Gastroesophageal sphincter (tissue), 3 donors: ENCODE data around the gene TWIST2.

Source experiments
- CTCF ChIP-seq, 4 experiments: fragments of 200-600 bp in 2 of 4; fragments of 450-650 bp in 2 of 4; sonication (generic) in 1 of 4; IDR thresholded peaks; one replicate each; pipeline ENCODE4 v1.5.1; 2017 to 2019; ENCODE audit warnings: antibody characterized with exemption in 4 of 4, mild to moderate bottlenecking in 2 of 4, moderate library complexity in 2 of 4
- EP300 ChIP-seq: sonication (generic); formaldehyde crosslinking; IDR thresholded peaks from one replicate; pipeline ENCODE4 v1.6.1; 2017; ENCODE audit warnings: antibody characterized with exemption, mild to moderate bottlenecking
- POLR2A ChIP-seq, 2 donors: fragments of 450-650 bp; IDR thresholded peaks; one replicate each; pipeline ENCODE4 v1.6.1; 2017; ENCODE audit warnings: antibody characterized with exemption in 2 of 2, mild to moderate bottlenecking in 2 of 2, moderate library complexity in 1 of 2
- POLR2AphosphoS5 ChIP-seq: sonication (generic); formaldehyde crosslinking; IDR thresholded peaks from one replicate; pipeline ENCODE4 v1.6.1; 2017; ENCODE audit warnings: antibody characterized with exemption

GRCh38 chr2:238868616-238869292 is 20.9 kb downstream of the TWIST2 start:
- TF ChIP-seq POLR2A (IDR thresholded peaks at IDR 0.05) = no peak
- TF ChIP-seq CTCF (IDR thresholded peaks at IDR 0.05) = no peak
- peak; percentile 73 for TF ChIP-seq POLR2AphosphoS5
- TF ChIP-seq EP300 = no peak
